Endodermal cell (in vitro differentiated cells): Measurements from ENCODE around the gene JAZF1. TPM values are rescaled to one million over a fixed set of nuclear protein-coding genes. Genes with fewer than 3 reads are reported as not detected.

Experiments
- DNase-seq: peaks from one replicate; pipeline ENCODE4 v3.0.0-alpha.2; 2017
- H3K27ac ChIP-seq: 2 replicates; pipeline ENCODE4 v1.5.1; 2013; ENCODE audit warnings: mild to moderate bottlenecking, low read depth, low read length, moderate library complexity
- H3K27me3 ChIP-seq: 2 replicates; pipeline ENCODE4 v1.6.1; 2013; ENCODE audit warnings: mild to moderate bottlenecking, low read length, moderate library complexity; ENCODE audit not compliant: insufficient read depth, control insufficient read depth, poor library complexity, severe bottlenecking
- H3K36me3 ChIP-seq: 2 replicates; pipeline ENCODE4 v1.7.0; 2013; ENCODE audit warnings: mild to moderate bottlenecking, low read length, moderate library complexity; ENCODE audit not compliant: control insufficient read depth, insufficient read depth
- H3K4me1 ChIP-seq: one replicate; pipeline ENCODE4 v1.7.0; 2013; ENCODE audit warnings: low read length; ENCODE audit not compliant: control insufficient read depth, insufficient read depth
- H3K4me3 ChIP-seq: 2 replicates; pipeline ENCODE4 v1.5.1; 2013; ENCODE audit warnings: mild to moderate bottlenecking, low read length, moderate library complexity
- H3K9ac ChIP-seq: 2 replicates; pipeline ENCODE4 v1.6.1; 2013; ENCODE audit warnings: mild to moderate bottlenecking, low read length, moderate library complexity; ENCODE audit not compliant: poor library complexity, severe bottlenecking; ENCODE audit errors: extremely low read depth
- H3K9me3 ChIP-seq: 2 replicates; pipeline ENCODE4 v1.6.1; 2013; ENCODE audit warnings: mild to moderate bottlenecking, low read length, moderate library complexity; ENCODE audit not compliant: control insufficient read depth
- H3K27ac Mint-ChIP-seq: 2 replicates; pipeline ENCODE4 v1.8.0; 2020; ENCODE audit warnings: mixed read lengths
- H3K27me3 Mint-ChIP-seq: 2 replicates; pipeline ENCODE4 v1.8.0; 2021; ENCODE audit warnings: mild to moderate bottlenecking, mixed read lengths; ENCODE audit not compliant: insufficient read depth
- H3K36me3 Mint-ChIP-seq: 2 replicates; pipeline ENCODE4 v1.8.0; 2020; ENCODE audit warnings: low read depth, mixed read lengths
- H3K4me1 Mint-ChIP-seq: 2 replicates; pipeline ENCODE4 v1.8.0; 2020; ENCODE audit warnings: mixed read lengths
- H3K4me3 Mint-ChIP-seq: 2 replicates; pipeline ENCODE4 v1.8.0; 2020; ENCODE audit warnings: mild to moderate bottlenecking, moderate library complexity, mixed read lengths
- H3K9me3 Mint-ChIP-seq: 2 replicates; pipeline ENCODE4 v1.8.0; 2020; ENCODE audit warnings: mild to moderate bottlenecking, mixed read lengths
- CTCF ChIP-seq: fragments of 200-600 bp; sonication (generic); conservative IDR thresholded peaks from 2 replicates; pipeline ENCODE4 v1.5.0; 2021; ENCODE audit warnings: antibody characterized with exemption, mild to moderate bottlenecking
- WGBS, 2 experiments: methylation state at CpG; one replicate each; pipeline versions ENCODE4 v1.1.5 to v1.1.7; 2013; ENCODE audit warnings: missing lambda C conversion rate in 2 of 2, mixed read lengths in 1 of 2; ENCODE audit not compliant: insufficient coverage in 1 of 2, insufficient read length in 1 of 2; 5-methylcytosine and 5-hydroxymethylcytosine counted together
- total RNA-seq, 2 donors: library from RNA; stranded (reverse); fragmentation: NEBNext Ultra II Directional in 1 of 2; extraction: Animal tissue kit (Norgen Biotek cat#: 25700) in 1 of 2; gene quantifications; 2 replicates in 1 of 2; 3 replicates in 1 of 2; pipeline ENCODE4 v1.2.1, GENCODE V29; 2021

Gene JAZF1
- total RNA-seq, 2 donors from 2014 or later = 18.3 to 33.6 TPM

DNA sequence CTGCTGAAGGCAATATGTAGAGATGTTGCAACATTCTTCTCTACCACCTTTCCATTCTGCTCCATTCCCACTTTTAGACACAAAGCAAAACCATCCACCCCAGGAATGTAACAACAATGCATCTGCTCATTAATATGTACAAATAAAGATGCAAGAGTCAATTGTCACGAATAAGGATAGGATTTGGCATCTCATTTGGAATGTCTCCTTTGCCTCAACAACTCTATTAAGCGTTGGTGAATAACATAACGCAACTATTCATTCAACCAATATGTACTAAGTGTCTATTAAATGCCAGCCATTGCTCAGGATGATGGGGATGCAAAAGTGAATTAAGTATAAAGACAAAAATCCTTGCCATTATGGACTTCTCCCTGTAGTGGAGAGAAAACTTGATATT is 152.1 kb downstream of the JAZF1 start:
- no peaks in the 10 kb centered on the region for H3K9me3 Mint-ChIP-seq
- H3K36me3 ChIP-seq = no peaks in the 10 kb centered on the region
- no peak overlapping the region for H3K4me3 ChIP-seq

GRCh38 chr7:28026237-28026636 is 154.4 kb downstream of the JAZF1 start:
- Mint-ChIP-seq H3K27ac (no peak overlapping the region), H3K9me3 (no peaks in the 10 kb centered on the region), H3K4me3 (no peak overlapping the region), H3K27me3 (no peaks in the 10 kb centered on the region), H3K36me3 (peaks cover 7% of the 10 kb centered on the region), H3K4me1 (peaks cover 7% of the 10 kb centered on the region)
- H3K27me3 ChIP-seq = no peaks in the 10 kb centered on the region
- DNase-seq = no peak
- TF ChIP-seq CTCF = no peak
- H3K9me3 ChIP-seq = no peaks in the 10 kb centered on the region
- no peaks in the 10 kb centered on the region for H3K36me3 ChIP-seq
- no peaks in the 10 kb centered on the region for H3K4me1 ChIP-seq
- no peak overlapping the region for H3K9ac ChIP-seq
- 96% methylated on average over 2 of the region's 2 CpGs; no CpG with 5 or more reads in 1 of the 2 experiments for WGBS, 2 experiments
- no peak overlapping the region for H3K4me3 ChIP-seq
- H3K27ac ChIP-seq = no peak overlapping the region

More for the DNA sequence above, 152.1 kb downstream of the JAZF1 start:
- Histone ChIP-seq H3K9ac (no peak overlapping the region), H3K27ac (no peak overlapping the region), H3K9me3 (no peaks in the 10 kb centered on the region), H3K4me1 (no peaks in the 10 kb centered on the region), H3K27me3 (no peaks in the 10 kb centered on the region)
- H3K36me3 Mint-ChIP-seq = peaks cover 4% of the 10 kb centered on the region
- H3K4me1 Mint-ChIP-seq = peaks cover 7% of the 10 kb centered on the region
- no peaks in the 10 kb centered on the region for H3K27me3 Mint-ChIP-seq
- WGBS, 2 experiments = 80 to 93% methylated on average over 1 to 3 of the region's 3 CpGs
- H3K4me3 Mint-ChIP-seq = no peak overlapping the region
- TF ChIP-seq CTCF = no peak
- DNase-seq = no peak
- H3K27ac Mint-ChIP-seq = no peak overlapping the region

DNA sequence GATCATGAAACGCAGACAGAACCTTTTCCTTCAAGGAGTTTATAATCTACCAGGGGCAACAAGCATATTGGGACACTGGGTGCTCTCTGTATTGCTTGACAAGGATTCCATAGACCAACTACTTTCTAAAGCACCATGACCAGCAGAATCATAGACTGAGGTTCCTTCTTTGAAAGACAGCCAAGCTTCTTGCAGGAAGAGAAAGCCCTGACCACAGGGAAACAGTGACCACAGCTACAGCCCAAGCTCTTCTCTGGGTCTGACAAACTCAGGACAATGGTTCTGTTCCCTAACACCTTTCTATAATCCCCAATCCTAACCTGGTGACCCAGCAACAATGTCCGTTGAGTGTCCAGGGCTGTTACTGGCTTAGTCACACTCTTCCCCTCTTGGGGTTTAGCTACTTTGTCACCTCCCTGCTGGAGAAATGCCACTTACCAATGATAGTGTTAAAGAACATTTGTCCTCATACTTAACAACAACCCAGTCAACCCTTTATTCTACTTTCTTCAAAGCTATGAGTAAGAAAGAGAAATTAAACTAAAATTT is 155.7 kb downstream of the JAZF1 start:
- H3K4me3 ChIP-seq = no peak overlapping the region
- no peaks in the 10 kb centered on the region for H3K27me3 Mint-ChIP-seq
- DNase-seq = no peak
- H3K27ac ChIP-seq = no peak overlapping the region
- H3K27me3 ChIP-seq = no peaks in the 10 kb centered on the region
- H3K4me1 Mint-ChIP-seq = peaks cover 11% of the 10 kb centered on the region
- no peaks in the 10 kb centered on the region for H3K4me1 ChIP-seq
- TF ChIP-seq CTCF = no peak
- H3K4me3 Mint-ChIP-seq = no peak overlapping the region
- no peak overlapping the region for H3K9ac ChIP-seq
- H3K9me3 Mint-ChIP-seq = no peaks in the 10 kb centered on the region
- peaks cover 7% of the 10 kb centered on the region for H3K36me3 Mint-ChIP-seq
- no peak overlapping the region for H3K27ac Mint-ChIP-seq
- 91 to 92% methylated on average over 2 of the region's 2 CpGs for WGBS, 2 experiments
- H3K9me3 ChIP-seq = no peaks in the 10 kb centered on the region
- H3K36me3 ChIP-seq = no peaks in the 10 kb centered on the region
